Neural crest cell (in vitro differentiated cells): Measurements from ENCODE around the gene SLC22A7. TPM values are rescaled to one million over a fixed set of nuclear protein-coding genes. Genes with fewer than 3 reads are reported as not detected.
A peak's percentile ranks its signal among the peaks of the same experiment; 100 is the strongest.

ENCODE experiments used
- DNase-seq: peaks from one replicate; pipeline ENCODE4 v3.0.0; 2021; ENCODE audit warnings: low read depth, mixed read lengths, low spot score
- H3K27ac Mint-ChIP-seq: one replicate; pipeline ENCODE4 v1.8.0; 2021; ENCODE audit warnings: mild to moderate bottlenecking, mixed read lengths; ENCODE audit not compliant: unreplicated experiment
- H3K27me3 Mint-ChIP-seq: 2 replicates; pipeline ENCODE4 v1.8.0; 2021; ENCODE audit warnings: low read depth, mild to moderate bottlenecking, mixed read lengths
- H3K36me3 Mint-ChIP-seq: 2 replicates; pipeline ENCODE4 v1.8.0; 2021; ENCODE audit warnings: low read depth, mild to moderate bottlenecking, mixed read lengths
- H3K4me1 Mint-ChIP-seq: 2 replicates; pipeline ENCODE4 v1.8.0; 2021; ENCODE audit warnings: mixed read lengths
- H3K4me3 Mint-ChIP-seq: one replicate; pipeline ENCODE4 v1.8.0; 2021; ENCODE audit warnings: mild to moderate bottlenecking, mixed read lengths
- H3K9me3 Mint-ChIP-seq: 2 replicates; pipeline ENCODE4 v1.8.0; 2021; ENCODE audit warnings: mixed read lengths
- CTCF ChIP-seq: fragments of 200-600 bp; sonication (generic); conservative IDR thresholded peaks from 2 replicates; pipeline ENCODE4 v1.5.0; 2021; ENCODE audit warnings: antibody characterized with exemption, mild to moderate bottlenecking
- total RNA-seq: library from RNA; stranded (reverse); gene quantifications from 2 replicates; pipeline ENCODE4 v1.2.1, GENCODE V29; 2021

The SLC22A7 gene
- total RNA-seq, 1 donor from 2014 or later = 0.37 TPM

- peak overlapping the region; percentile 78 for H3K27ac Mint-ChIP-seq
- peak; percentile 28 for TF ChIP-seq CTCF
- no peaks in the 10 kb centered on the region for H3K27me3 Mint-ChIP-seq
- DNase-seq = no peak
- H3K36me3 Mint-ChIP-seq = no peaks in the 10 kb centered on the region
- no peak overlapping the region for H3K4me3 Mint-ChIP-seq
- peaks cover 4% of the 10 kb centered on the region for H3K4me1 Mint-ChIP-seq
- H3K9me3 Mint-ChIP-seq = no peaks in the 10 kb centered on the region
Measured at GRCh38 chr6:43286980-43287716, 10.9 kb upstream of the SLC22A7 start.

GRCh38 chr6:43287717-43288679 lies 10.1 kb upstream of the SLC22A7 start:
- H3K4me3 Mint-ChIP-seq = no peak overlapping the region
- H3K27ac Mint-ChIP-seq = no peak overlapping the region
- H3K4me1 Mint-ChIP-seq = peaks cover 4% of the 10 kb centered on the region
- no peaks in the 10 kb centered on the region for H3K9me3 Mint-ChIP-seq
- TF ChIP-seq CTCF = no peak
- H3K36me3 Mint-ChIP-seq = no peaks in the 10 kb centered on the region
- DNase-seq = no peak
- no peaks in the 10 kb centered on the region for H3K27me3 Mint-ChIP-seq

- H3K27me3 Mint-ChIP-seq = no peaks in the 10 kb centered on the region
- H3K4me1 Mint-ChIP-seq = peaks cover 4% of the 10 kb centered on the region
- TF ChIP-seq CTCF = no peak
- no peak overlapping the region for H3K27ac Mint-ChIP-seq
- no peaks in the 10 kb centered on the region for H3K36me3 Mint-ChIP-seq
- no peak overlapping the region for H3K4me3 Mint-ChIP-seq
- no peaks in the 10 kb centered on the region for H3K9me3 Mint-ChIP-seq
- DNase-seq = no peak
Measured at GRCh38 chr6:43290339-43290904, 7.6 kb upstream of the SLC22A7 start.

- H3K4me1 Mint-ChIP-seq = peaks cover 4% of the 10 kb centered on the region
- no peaks in the 10 kb centered on the region for H3K27me3 Mint-ChIP-seq
- H3K4me3 Mint-ChIP-seq = no peak overlapping the region
- DNase-seq = no peak
- no peak for TF ChIP-seq CTCF
- no peaks in the 10 kb centered on the region for H3K36me3 Mint-ChIP-seq
- H3K27ac Mint-ChIP-seq = no peak overlapping the region
- no peaks in the 10 kb centered on the region for H3K9me3 Mint-ChIP-seq
Measured at GRCh38 chr6:43290905-43291355, 7.1 kb upstream of the SLC22A7 start.

GRCh38 chr6:43291708-43292107 lies 6.4 kb upstream of the SLC22A7 start:
- no peak for TF ChIP-seq CTCF
- DNase-seq = no peak
- Mint-ChIP-seq H3K27ac (no peak overlapping the region), H3K27me3 (no peaks in the 10 kb centered on the region), H3K4me3 (no peak overlapping the region), H3K4me1 (peaks cover 4% of the 10 kb centered on the region), H3K36me3 (no peaks in the 10 kb centered on the region), H3K9me3 (no peaks in the 10 kb centered on the region)
